ENCODE results near the gene PSMB7. TPM values are rescaled to one million over a fixed set of nuclear protein-coding genes. Genes with fewer than 3 reads are reported as not detected.

The PSMB7 gene
- total and polyA plus RNA-seq, 2 of the 13 experiments (the other 11 are each of a cell fraction or from before 2014, with no cell fraction given) = 259 to 291 TPM

- ChIA-PET CTCF (ENCODE audit: low intra/inter-chr PET ratio, low total read pairs) (no interaction called here), POLR2A (no interaction called here)
- DNase-seq (ENCODE audit: low spot score) (no peak), ATAC-seq (no peak), FAIRE-seq (no peak)
- H3K36me3 ChIP-seq (replicated peaks in 1 of 2; ENCODE audit: control insufficient read depth in 1 of 2, insufficient read depth in 2 of 2, low read length in 2 of 2) = no peaks in the 10 kb centered on the region
- peaks cover 14 to 38% of the 10 kb centered on the region in 2 experiments; a peak in 3 of 5 replicates for H3K27me3 ChIP-seq (ENCODE audit: control insufficient read depth in 1 of 2, insufficient read depth in 2 of 2, low read length in 2 of 2)
- H4K20me1 ChIP-seq (ENCODE audit: insufficient read depth, low read length) = no peaks in the 10 kb centered on the region
- H3K4me2 ChIP-seq (ENCODE audit: low read depth, low read length) = no peak overlapping the region
- BruUV-seq (replicated peaks) = no TSS peak
- H3K9ac ChIP-seq (ENCODE audit: insufficient read depth, low read depth, low read length) = no peak overlapping the region
- in situ Hi-C loops (cut with HindIII; ENCODE audit: extremely low pct_ligation_motif_present, low pct_unique_long_range_greater_than_20kb) (no loop called here), intact Hi-C loops (cut with micrococcal nuclease; ENCODE audit: unreplicated experiment) (no loop called here)
- peaks cover 10% of the 10 kb centered on the region; the same call in 1 of the 2 replicates for H3K4me1 ChIP-seq (ENCODE audit: insufficient read depth, low read length)
- 51% methylated on average over 5 of the region's 13 CpGs for WGBS (ENCODE audit: low lambda C conversion rate)
- H3K4me3 ChIP-seq (replicated peaks in 1 of 3; ENCODE audit: insufficient read depth in 1 of 3, low read depth in 2 of 3, low read length in 3 of 3) = no peak overlapping the region
- H3K9me3 ChIP-seq (ENCODE audit: low read length) = no peaks in the 10 kb centered on the region
- H3K79me2 ChIP-seq (ENCODE audit: insufficient read depth, low read length) = no peaks in the 10 kb centered on the region
- no peak overlapping the region for H2AFZ ChIP-seq (ENCODE audit: low read length)
- no peak overlapping the region for H3K27ac ChIP-seq (ENCODE audit: extremely low read length, insufficient read depth, low read length)
- TF ChIP-seq ARID3A (IDR thresholded peaks at IDR 0.05; ENCODE audit: low read depth, low read length) (no peak), KAT2B (IDR thresholded peaks at IDR 0.05; ENCODE audit: borderline replicate concordance, low read depth, low read length) (no peak), ADNP (CRISPR knock-in tag; IDR thresholded peaks at IDR 0.05) (no peak), HHEX (CRISPR knock-in tag; IDR thresholded peaks at IDR 0.05) (no peak), ZNF564 (CRISPR knock-in tag; IDR thresholded peaks at IDR 0.05) (no peak), TIGD3 (CRISPR knock-in tag; IDR thresholded peaks at IDR 0.05; ENCODE audit: borderline replicate concordance) (no peak), PPARG (CRISPR knock-in tag; conservative IDR thresholded peaks at IDR 0.05) (no peak), SOX5 (CRISPR knock-in tag; IDR thresholded peaks at IDR 0.05; ENCODE audit: borderline replicate concordance) (no peak), CERS6 (CRISPR knock-in tag; IDR thresholded peaks at IDR 0.05) (no peak), ETV6 (CRISPR knock-in tag; conservative IDR thresholded peaks at IDR 0.05) (no peak), ZNF354B (CRISPR knock-in tag; IDR thresholded peaks at IDR 0.05) (no peak), ZNF761 (CRISPR knock-in tag; conservative IDR thresholded peaks at IDR 0.05) (no peak), POGZ (CRISPR knock-in tag; IDR thresholded peaks at IDR 0.05) (no peak), DZIP1 (CRISPR knock-in tag; IDR thresholded peaks at IDR 0.05) (no peak), ZNF180 (CRISPR knock-in tag; IDR thresholded peaks at IDR 0.05; ENCODE audit: borderline replicate concordance, low read depth) (no peak), EP300 (IDR thresholded peaks at IDR 0.05; ENCODE audit: low read depth in 2 of 2, low read length in 2 of 2) (no peak), EP300 (CRISPR knock-in tag; IDR thresholded peaks at IDR 0.05; ENCODE audit: borderline replicate concordance) (no peak), THAP11 (CRISPR knock-in tag; IDR thresholded peaks at IDR 0.05) (no peak)
Observed at GRCh38 chr9:124449381-124450151, 34.3 kb upstream of the PSMB7 start.
